Activated CD4-positive, alpha-beta T cell treated with anti-CD3 and anti-CD28 coated beads for 36 hours (primary cell): Measurements from ENCODE around the gene VASH1. TPM values are rescaled to one million over a fixed set of nuclear protein-coding genes. Genes with fewer than 3 reads are reported as not detected.

Experiments
- ATAC-seq: fragments of 200-7000 bp; cut with Tn5 transposase; one replicate; pipeline ENCODE4 v1.10.0; 2021; ENCODE audit warnings: mild to moderate bottlenecking, moderate library complexity
- CTCF ChIA-PET: fragments of 350-600 bp; sonication (Branson Sonifier 250); formaldehyde crosslinking; loops from one replicate; lab custom pipeline; 2021; ENCODE audit warnings: antibody characterized with exemption; lab: Charles Lee
- POLR2A ChIA-PET: fragments of 350-600 bp; sonication (Branson Sonifier 250); formaldehyde crosslinking; loops from one replicate; lab custom pipeline; 2021; ENCODE audit warnings: antibody characterized with exemption, inconsistent platforms; lab: Charles Lee
- DNase-seq: peaks from one replicate; pipeline ENCODE4 v3.0.0-alpha.2; 2020
- H3K27ac Mint-ChIP-seq: one replicate; pipeline ENCODE4 v1.8.0; 2021; ENCODE audit warnings: mixed read lengths
- H3K27me3 Mint-ChIP-seq: one replicate; pipeline ENCODE4 v1.8.0; 2021; ENCODE audit warnings: mixed read lengths
- H3K36me3 Mint-ChIP-seq: one replicate; pipeline ENCODE4 v1.8.0; 2021; ENCODE audit warnings: low read depth, mixed read lengths
- H3K4me1 Mint-ChIP-seq: one replicate; pipeline ENCODE4 v1.8.0; 2021; ENCODE audit warnings: mixed read lengths
- H3K4me3 Mint-ChIP-seq: one replicate; pipeline ENCODE4 v1.8.0; 2021; ENCODE audit warnings: mild to moderate bottlenecking, moderate library complexity, mixed read lengths
- H3K9me3 Mint-ChIP-seq: one replicate; pipeline ENCODE4 v1.8.0; 2021; ENCODE audit warnings: low read depth, mixed read lengths
- intact Hi-C, 2 experiments: fragments of 100-400 bp; cut with DNase I in 1 of 2; cut with micrococcal nuclease in 1 of 2; formaldehyde crosslinking; loops; one replicate each; pipeline versions ENCODE4 v1.14.2 to v1.15.1; 2022 to 2024; cut with DNase I, micrococcal nuclease
- total RNA-seq, 2 experiments: library from RNA; stranded (reverse); gene quantifications; one replicate each; pipeline ENCODE4 v1.2.3, GENCODE V29; 2021

Gene VASH1
- total RNA-seq, 2 experiments from 2014 or later: 4.0 to 5.3 TPM

DNA sequence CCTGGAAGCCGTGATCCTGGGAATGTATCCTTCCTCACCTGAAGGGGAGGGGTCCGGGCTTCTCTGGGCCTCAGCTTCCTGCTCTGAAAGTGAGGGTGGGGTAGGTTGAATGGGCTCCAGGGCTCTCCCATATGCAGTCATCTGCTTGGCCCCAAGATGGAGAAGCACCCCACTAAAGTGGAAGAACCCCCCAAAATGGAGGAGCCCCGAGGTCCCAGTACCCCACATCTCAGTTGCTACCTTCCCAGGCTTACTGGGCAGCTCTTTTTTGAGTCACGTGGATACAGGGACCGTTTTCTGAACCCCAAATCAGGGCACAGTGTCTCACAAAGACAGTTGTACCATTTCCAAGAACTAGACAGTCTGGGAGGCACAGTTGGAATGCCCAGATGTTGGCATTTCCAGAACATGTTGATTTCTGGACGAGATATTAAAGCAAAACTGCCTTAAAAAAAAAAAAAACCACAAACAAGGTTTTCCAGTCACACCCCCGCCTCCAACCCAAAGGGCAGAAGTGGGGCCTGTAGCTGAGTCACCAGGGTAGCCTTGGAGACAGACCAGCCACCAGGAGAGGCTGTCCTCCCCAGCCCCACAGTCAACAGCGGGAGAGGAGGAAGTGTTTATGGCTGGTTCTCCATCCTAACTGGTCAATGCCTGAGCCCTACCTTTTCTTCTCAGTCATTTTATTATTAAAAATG is 12.1 kb downstream of the VASH1 start:
- Mint-ChIP-seq H3K4me3 (no peak overlapping the region), H3K27ac (no peak overlapping the region), H3K4me1 (peaks cover 17% of the 10 kb centered on the region), H3K27me3 (no peaks in the 10 kb centered on the region), H3K9me3 (no peaks in the 10 kb centered on the region), H3K36me3 (no peaks in the 10 kb centered on the region)
- ChIA-PET CTCF (interaction anchor here (0.9 to 1.1 kb wide), 3 partner anchors 11 to 12 kb away, joined by 3 to 5 read pairs (median 3); partner anchors contain the start of gene VASH1), POLR2A (no interaction called here)
- intact Hi-C loops: no loop called here
- DNase-seq (peak; percentile 51), ATAC-seq (peak; percentile 64)

DNA sequence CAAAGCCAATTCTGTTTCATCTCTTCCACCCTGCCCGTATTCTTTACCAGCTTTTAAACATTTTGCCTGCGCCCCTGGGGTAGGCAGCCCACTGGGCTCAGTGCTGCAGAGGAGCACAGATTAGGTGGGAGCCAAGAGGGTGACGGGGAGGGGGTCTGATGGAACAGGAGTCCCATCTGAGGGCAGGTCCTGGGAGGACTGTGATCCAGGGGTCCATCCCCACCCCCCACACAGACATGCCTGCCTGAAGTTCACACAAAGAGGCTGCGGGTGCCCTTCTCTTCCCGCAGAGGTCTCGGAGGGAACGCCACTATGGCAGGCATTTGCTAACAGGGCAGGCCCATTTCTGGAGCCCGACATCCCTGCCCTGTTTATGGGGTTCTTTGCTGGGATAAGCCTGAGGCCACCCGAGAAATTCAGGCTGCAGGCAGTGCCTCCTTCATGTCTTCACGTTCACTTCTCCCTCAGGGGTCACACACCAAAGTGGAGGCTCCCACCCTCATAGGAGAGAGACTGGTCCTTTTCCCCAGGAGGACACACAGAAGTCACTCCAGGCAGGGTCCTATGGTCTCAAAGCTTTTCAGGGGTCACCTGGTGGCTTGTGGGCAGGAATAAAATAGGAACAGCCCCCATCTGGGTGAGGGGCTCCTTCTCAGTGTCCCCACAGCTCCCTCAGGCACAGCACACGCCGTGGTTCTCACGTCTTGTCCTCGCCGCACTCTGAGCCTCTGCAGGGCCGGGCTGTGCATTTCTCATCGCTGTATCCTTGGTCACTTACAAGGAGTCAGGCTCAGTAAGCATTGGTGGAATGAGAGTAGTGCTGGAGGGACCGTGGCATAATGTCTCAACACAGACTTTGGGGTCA is 12.9 kb downstream of the VASH1 start:
- H3K36me3 Mint-ChIP-seq: no peaks in the 10 kb centered on the region

DNA sequence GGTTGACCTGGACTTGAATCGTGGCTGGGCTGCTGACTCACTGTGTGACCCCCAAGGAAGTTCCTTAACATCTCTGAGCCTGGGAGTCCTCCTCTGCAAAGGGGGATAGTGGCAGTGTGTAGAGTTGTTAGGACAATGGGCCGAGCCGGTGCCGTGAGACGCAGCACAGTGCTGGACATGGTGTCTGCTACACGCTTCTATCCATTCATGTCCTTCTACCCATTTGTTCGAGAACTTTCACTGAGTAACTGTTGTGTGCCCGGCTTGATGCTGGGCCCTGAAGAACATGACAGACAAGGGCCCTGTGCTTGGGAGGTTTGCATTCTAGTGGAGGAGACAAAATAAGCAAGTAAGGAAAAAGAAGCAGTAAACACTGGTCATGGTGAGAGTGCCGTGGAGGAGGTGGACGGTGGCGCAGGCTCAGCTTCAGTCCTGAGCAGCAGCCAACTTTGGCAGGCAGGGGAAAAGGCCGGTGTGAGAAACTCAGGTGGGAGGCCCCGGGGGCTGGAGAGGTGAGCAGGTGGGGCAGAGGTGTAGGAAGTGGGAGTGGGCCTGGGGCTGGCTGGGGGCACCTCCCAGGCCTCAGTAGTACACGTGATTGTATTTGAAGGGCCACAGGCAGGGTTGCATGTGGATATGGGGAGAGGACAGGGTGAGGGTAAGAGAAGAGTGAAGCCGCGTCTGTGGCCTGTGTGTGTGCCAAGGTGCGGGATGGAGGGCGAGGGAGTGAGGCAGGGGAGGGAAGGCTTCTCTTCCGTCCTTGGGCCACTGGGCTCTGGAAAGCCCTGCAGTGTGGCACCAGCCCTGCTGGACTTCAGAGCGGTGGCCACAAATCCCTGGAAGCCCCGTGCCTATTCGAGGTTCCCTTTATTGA is 13.8 kb downstream of the VASH1 start:
- Mint-ChIP-seq H3K27ac (no peak overlapping the region), H3K9me3 (no peaks in the 10 kb centered on the region), H3K36me3 (no peaks in the 10 kb centered on the region), H3K27me3 (no peaks in the 10 kb centered on the region), H3K4me1 (peaks cover 8% of the 10 kb centered on the region), H3K4me3 (no peak overlapping the region)
- ChIA-PET CTCF (interaction anchor here (2.0 kb wide), 1 partner anchor 10 kb away, joined by 6 read pairs; no protein-coding TSS in a partner anchor), POLR2A (no interaction called here)
- no peak for DNase-seq
- intact Hi-C loops: no loop called here
- no peak for ATAC-seq

More for the DNA sequence above, 12.9 kb downstream of the VASH1 start:
- POLR2A ChIA-PET: no interaction called here
- peaks cover 8% of the 10 kb centered on the region for H3K4me1 Mint-ChIP-seq
- no peak for DNase-seq
- no peak for ATAC-seq
- H3K27me3 Mint-ChIP-seq: no peaks in the 10 kb centered on the region
- intact Hi-C loops: no loop called here
- no peaks in the 10 kb centered on the region for H3K9me3 Mint-ChIP-seq
- CTCF ChIA-PET: interaction anchor here (0.9 to 1.0 kb wide), 2 partner anchors 11 to 13 kb away, joined by 3 read pairs; partner anchors contain the start of gene VASH1
- H3K27ac Mint-ChIP-seq: no peak overlapping the region
- H3K4me3 Mint-ChIP-seq: no peak overlapping the region

DNA sequence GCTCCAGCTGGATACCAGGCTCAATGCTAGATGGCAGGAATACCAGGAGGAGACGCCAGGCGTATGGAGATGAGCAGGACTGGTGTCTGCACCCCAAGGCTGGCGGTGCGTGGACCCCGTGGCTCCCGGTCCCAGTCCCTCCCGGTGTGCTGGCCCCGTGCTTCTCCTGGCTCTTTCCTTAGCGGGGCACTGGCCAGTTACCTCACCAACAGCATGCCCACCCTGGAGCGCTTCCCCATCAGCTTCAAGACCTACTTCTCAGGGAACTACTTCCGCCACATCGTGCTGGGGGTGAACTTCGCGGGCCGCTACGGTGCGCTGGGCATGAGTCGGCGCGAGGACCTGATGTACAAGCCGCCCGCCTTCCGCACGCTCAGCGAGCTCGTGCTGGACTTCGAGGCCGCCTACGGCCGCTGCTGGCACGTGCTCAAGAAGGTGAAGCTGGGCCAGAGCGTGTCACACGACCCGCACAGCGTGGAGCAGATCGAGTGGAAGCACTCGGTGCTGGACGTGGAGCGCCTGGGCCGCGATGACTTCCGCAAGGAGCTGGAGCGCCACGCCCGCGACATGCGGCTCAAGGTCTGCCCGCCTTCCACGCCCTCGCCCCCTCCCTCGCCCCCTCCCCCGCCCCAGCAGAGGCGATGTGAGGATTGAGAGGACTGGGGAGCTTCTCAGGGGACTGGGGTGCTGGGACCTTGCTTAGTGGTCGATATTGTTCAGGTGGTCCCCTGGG is 14.6 kb downstream of the VASH1 start:
- intact Hi-C loops: no loop called here
- peaks cover 8% of the 10 kb centered on the region for H3K4me1 Mint-ChIP-seq
- H3K36me3 Mint-ChIP-seq: peaks cover 5% of the 10 kb centered on the region
- no peaks in the 10 kb centered on the region for H3K27me3 Mint-ChIP-seq
- no peaks in the 10 kb centered on the region for H3K9me3 Mint-ChIP-seq
- DNase-seq (no peak), ATAC-seq (no peak)
- no peak overlapping the region for H3K4me3 Mint-ChIP-seq
- POLR2A ChIA-PET: no interaction called here
- CTCF ChIA-PET: interaction anchor here (2.0 kb wide), 1 partner anchor 10 kb away, joined by 6 read pairs; no protein-coding TSS in a partner anchor
- no peak overlapping the region for H3K27ac Mint-ChIP-seq

DNA sequence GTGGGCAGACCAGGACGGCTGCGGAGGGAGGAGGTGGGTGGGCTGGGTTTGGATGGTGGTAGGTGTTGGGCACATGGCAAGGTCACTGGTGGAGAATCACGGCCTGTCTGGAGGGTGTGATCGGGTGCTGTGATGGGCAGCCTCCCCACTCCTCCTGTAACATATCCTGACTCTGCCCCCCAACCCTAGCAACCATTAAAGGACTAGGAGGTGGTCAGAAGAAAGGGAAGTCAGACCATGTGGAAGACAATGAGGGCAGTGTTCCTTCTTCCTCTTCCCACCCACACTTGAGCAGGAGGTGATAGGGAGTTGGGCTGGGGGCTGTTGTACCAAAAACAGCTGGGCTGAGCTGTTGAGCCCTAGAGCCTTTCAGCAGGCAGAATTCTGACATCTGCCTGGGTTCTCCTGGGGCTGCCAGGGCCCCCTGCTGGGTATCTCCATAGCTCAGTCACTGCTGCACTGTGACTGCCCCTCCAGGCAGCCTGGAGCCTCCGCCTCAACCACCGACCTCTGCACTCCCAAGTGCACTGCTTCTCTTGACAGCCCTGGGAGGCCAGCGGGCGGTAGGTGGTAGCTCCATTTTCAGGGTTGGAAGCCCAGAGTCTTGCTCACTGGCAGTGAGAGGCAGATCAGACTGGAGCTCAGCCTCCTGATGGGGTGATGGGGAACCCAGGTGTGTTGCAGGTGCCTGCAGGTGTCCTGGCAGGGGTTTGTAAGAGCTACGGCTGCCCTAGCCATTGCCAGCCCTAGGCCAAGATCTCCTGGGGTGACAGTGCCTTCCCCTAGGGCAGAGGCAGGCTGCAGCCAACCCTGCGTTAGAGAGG is 15.4 kb downstream of the VASH1 start:
- CTCF ChIA-PET: interaction anchor here (0.7 to 2.0 kb wide), 3 partner anchors 9 to 322 kb away, joined by 3 to 6 read pairs (median 4); no protein-coding TSS in a partner anchor
- no peaks in the 10 kb centered on the region for H3K9me3 Mint-ChIP-seq
- no peaks in the 10 kb centered on the region for H3K27me3 Mint-ChIP-seq
- intact Hi-C loops: no loop called here
- H3K4me1 Mint-ChIP-seq: peaks cover 8% of the 10 kb centered on the region
- POLR2A ChIA-PET: no interaction called here
- ATAC-seq (no peak), DNase-seq (peak; percentile 30)
- H3K36me3 Mint-ChIP-seq: peaks cover 5% of the 10 kb centered on the region
- no peak overlapping the region for H3K4me3 Mint-ChIP-seq
- H3K27ac Mint-ChIP-seq: no peak overlapping the region

DNA sequence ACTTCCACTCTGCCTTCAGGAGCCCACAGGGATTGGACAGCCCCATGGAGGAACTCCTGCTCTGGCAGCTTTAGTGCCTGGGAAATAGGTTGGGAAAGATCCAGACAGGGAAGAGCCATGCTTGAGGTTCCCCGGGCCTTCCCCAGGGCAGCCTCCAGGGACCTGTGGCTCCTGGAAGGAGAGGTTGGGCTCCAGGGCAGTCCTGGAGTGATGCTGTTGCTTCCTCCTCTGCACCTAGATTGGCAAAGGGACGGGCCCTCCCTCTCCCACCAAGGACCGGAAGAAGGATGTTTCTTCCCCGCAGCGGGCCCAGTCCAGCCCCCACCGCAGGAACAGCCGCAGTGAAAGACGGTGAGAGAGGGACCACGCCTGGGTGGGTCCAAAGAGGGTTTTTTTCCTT is 16.5 kb downstream of the VASH1 start:
- Mint-ChIP-seq H3K4me1 (peaks cover 17% of the 10 kb centered on the region), H3K4me3 (no peak overlapping the region), H3K27ac (no peak overlapping the region), H3K9me3 (no peaks in the 10 kb centered on the region), H3K36me3 (peaks cover 6% of the 10 kb centered on the region), H3K27me3 (no peaks in the 10 kb centered on the region)
- intact Hi-C loops: no loop called here
- CTCF ChIA-PET: interaction anchor here (0.6 to 1.3 kb wide), 2 partner anchors 18 to 270 kb away, joined by 3 read pairs; no protein-coding TSS in a partner anchor
- POLR2A ChIA-PET: interaction anchor here (0.6 kb wide), 1 partner anchor 524 kb away, joined by 4 read pairs; no protein-coding TSS in a partner anchor
- ATAC-seq: no peak
- no peak for DNase-seq

DNA sequence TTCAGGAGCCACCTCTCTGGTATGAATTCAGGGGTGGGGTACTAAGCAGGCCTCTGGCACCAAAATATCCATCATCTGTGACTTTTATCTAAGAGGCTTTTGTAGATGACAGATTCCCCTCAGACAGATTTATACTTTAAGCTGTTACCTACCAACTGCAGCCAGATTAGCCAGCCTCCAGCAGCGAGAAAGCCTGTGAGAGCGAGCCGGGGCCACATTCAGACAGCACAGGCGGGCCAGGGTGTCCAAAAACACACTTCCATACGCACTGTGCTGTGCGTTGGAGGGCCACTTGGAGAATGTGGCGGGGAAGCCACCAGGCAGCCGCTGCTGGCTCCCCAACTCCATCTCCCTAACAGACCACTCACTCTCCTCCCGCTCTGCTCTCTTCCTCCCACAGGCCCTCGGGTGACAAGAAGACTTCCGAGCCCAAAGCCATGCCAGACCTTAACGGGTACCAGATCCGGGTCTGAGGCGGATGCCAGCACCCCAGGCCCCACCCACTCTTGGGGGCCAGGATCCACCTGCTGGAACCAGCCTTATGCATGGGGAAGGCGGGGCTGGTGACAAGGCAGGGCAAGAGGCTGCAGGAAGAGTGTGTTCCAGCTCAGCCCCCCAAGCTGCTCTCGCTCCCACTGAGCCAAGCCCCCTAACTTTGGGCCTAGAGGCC is 17.4 kb downstream of the VASH1 start:
- DNase-seq (no peak), ATAC-seq (no peak)
- Mint-ChIP-seq H3K9me3 (no peaks in the 10 kb centered on the region), H3K27me3 (no peaks in the 10 kb centered on the region), H3K27ac (no peak overlapping the region), H3K4me3 (no peak overlapping the region), H3K4me1 (peaks cover 22% of the 10 kb centered on the region), H3K36me3 (peaks cover 6% of the 10 kb centered on the region)
- intact Hi-C loops: no loop called here
- POLR2A ChIA-PET: interaction anchor here (0.6 kb wide), 1 partner anchor 523 kb away, joined by 4 read pairs; no protein-coding TSS in a partner anchor
- CTCF ChIA-PET: no interaction called here

DNA sequence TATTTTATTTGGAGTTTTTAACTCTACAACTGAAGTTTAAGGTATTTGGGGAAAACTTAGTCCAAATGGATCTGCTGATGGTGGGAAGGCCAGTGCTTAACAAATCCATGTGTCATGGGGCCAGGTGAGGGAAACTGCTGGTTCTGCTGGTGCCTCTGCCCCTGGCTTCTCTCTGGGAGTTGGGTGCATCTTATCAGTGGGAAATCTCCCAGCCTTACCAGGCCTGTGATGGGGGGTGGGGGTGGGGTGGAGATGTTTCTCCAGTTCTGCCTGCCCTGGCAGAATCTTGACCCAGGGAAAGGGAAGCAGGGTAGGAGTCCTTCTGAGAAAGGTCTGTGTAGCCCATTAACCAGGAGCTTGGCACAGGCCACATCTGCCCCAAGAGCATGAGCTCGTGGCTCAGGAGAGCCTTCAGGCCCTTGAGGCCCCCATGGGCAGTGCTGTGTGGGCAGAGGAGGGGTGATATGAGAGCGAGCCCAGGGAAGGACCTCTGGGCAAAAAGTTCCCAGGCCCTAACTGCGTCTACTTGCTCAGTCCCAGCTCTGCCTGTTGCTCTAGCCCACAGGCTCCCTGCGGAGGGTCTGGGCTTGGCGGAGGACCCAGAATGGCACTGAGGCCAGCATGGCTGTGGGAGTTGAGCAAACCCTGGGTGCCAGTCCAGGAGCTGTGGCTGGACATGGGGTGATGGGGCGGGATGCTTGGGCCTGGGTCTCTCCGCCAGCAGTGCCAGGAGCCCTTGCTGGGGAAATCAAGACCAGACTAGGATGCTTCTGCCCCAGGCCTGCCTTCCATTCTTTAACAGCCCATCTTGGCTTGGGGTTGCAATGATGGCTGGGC is 18.2 kb downstream of the VASH1 start:
- ChIA-PET CTCF (interaction anchor here (0.6 kb wide), 1 partner anchor 253 kb away, joined by 4 read pairs; no protein-coding TSS in a partner anchor), POLR2A (no interaction called here)
- peaks cover 24% of the 10 kb centered on the region for H3K4me1 Mint-ChIP-seq
- H3K9me3 Mint-ChIP-seq: no peaks in the 10 kb centered on the region
- ATAC-seq (no peak), DNase-seq (no peak)
- H3K4me3 Mint-ChIP-seq: no peak overlapping the region
- H3K36me3 Mint-ChIP-seq: peaks cover 6% of the 10 kb centered on the region
- no peak overlapping the region for H3K27ac Mint-ChIP-seq
- intact Hi-C loops: no loop called here
- no peaks in the 10 kb centered on the region for H3K27me3 Mint-ChIP-seq

DNA sequence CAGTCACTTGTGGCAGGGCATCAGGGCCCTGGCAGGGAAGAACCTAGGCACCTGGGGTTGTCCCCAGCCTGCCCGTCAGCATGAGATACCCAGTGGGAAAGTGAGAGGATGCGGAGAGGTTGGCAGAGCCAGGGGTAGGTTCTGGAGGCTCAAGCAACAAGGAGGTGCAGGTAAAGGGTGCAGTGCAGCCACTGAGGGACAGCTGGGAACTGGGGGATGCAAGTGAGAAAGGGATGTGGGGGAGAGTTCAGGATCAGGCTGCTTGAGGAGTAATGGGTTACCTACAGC is 18.7 kb downstream of the VASH1 start:
- DNase-seq: no peak
- intact Hi-C loops: no loop called here
- Mint-ChIP-seq H3K27me3 (no peaks in the 10 kb centered on the region), H3K9me3 (no peaks in the 10 kb centered on the region), H3K36me3 (peaks cover 11% of the 10 kb centered on the region), H3K4me1 (peaks cover 30% of the 10 kb centered on the region), H3K4me3 (no peak overlapping the region), H3K27ac (no peak overlapping the region)
- ATAC-seq: no peak
- POLR2A ChIA-PET: no interaction called here
- CTCF ChIA-PET: interaction anchor here (0.6 kb wide), 1 partner anchor 252 kb away, joined by 4 read pairs; no protein-coding TSS in a partner anchor
